Measurements from ENCODE around the gene TANC1.

- TF ChIP-seq MAX (IDR thresholded peaks at IDR 0.05; ENCODE audit: insufficient read depth, insufficient read length) (no peak), POLR2AphosphoS5 (IDR thresholded peaks at IDR 0.05; ENCODE audit: insufficient read depth, low read depth, low read length) (no peak), EZH2 (IDR thresholded peaks at IDR 0.05; ENCODE audit: borderline replicate concordance, low read depth, low read length, severe bottlenecking) (no peak), CTCF (IDR thresholded peaks at IDR 0.05; ENCODE audit: extremely low read depth in 1 of 2, insufficient read depth in 1 of 2, low read depth in 1 of 2, low read length in 2 of 2) (no peak), JUN (IDR thresholded peaks at IDR 0.05; ENCODE audit: borderline replicate concordance, insufficient read depth, insufficient read length, low read depth) (no peak), FOS (IDR thresholded peaks at IDR 0.05; ENCODE audit: borderline replicate concordance, insufficient read depth, low read length) (no peak), POLR2A (IDR thresholded peaks at IDR 0.05; ENCODE audit: low read depth, low read length) (no peak), GATA2 (IDR thresholded peaks at IDR 0.05; ENCODE audit: insufficient read depth, insufficient read length, low read depth, low read length) (no peak)
Measured at GRCh38 chr2:159218389-159218788, 249.9 kb downstream of the TANC1 start.
